ENCODE data around the gene AKIRIN1. TPM values are rescaled to one million over a fixed set of nuclear protein-coding genes. Genes with fewer than 3 reads are reported as not detected.
"Not testable (repeated sequence)": the region's sequence is repeated elsewhere in the genome, so short reads cannot be mapped to it uniquely, and the experiment has no call there.

Gene AKIRIN1
- total and polyA plus RNA-seq, 3 experiments from 2014 or later, result 82.6 to 118 (median 84.2) TPM

DNA sequence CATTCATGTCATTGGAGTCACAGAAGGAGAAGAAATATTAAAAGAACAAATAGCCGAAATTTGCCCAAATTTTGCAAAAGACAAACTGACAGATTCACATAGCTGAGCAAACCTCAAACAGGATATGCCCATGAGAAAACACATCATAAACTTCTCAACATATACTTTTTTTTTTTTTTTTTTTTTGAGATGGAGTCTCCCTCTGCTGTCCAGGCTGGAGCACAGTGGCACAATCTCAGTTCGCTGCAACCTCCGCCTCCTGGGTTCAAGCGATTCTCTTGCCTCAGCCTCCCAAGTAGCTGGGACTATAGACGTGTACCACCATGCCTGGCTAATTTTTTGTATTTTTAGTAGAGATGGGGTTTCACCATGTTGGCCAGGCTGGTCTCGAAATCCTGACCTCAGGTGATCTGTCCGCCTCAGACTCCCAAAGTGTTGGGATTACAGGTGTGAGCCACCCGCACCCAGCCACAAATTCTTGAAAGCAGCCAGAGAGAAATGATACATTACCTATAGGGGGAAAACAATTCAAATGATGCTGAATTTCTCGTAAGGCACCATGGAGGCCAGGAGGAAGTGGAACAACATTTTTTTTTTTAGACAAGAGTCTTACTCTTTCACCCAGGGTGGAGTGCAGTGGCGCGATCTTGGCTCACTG lies 60.2 kb downstream of the AKIRIN1 start:
- H3K9me3 Mint-ChIP-seq; H3K4me1 ChIP-seq (ENCODE audit: insufficient read depth, low read length); H3K36me3 ChIP-seq (ENCODE audit: insufficient read depth, low read length); H3K4me3 Mint-ChIP-seq; DNase-seq; H3K9me3 ChIP-seq (ENCODE audit: low read length); H3K27me3 Mint-ChIP-seq; H3K4me3 ChIP-seq (ENCODE audit: low read length); H3K27me3 ChIP-seq (ENCODE audit: insufficient read depth, low read length, poor library complexity, severe bottlenecking); POLR2A ChIA-PET; H3K4me1 Mint-ChIP-seq; H3K27ac ChIP-seq (ENCODE audit: low read depth, low read length): not testable (repeated sequence)
- Mint-ChIP-seq H3K36me3 (peaks cover 0 to 25% (median 4%) of the 10 kb centered on the region in 3 donors), H3K27ac (peak overlapping the region in 1 of 8 donors; percentile 23)
- CTCF ChIA-PET, result interaction anchor here (0.7 kb wide), 1 partner anchor 25 kb away, joined by 3 read pairs; the partner anchor contains the start of gene NDUFS5

DNA sequence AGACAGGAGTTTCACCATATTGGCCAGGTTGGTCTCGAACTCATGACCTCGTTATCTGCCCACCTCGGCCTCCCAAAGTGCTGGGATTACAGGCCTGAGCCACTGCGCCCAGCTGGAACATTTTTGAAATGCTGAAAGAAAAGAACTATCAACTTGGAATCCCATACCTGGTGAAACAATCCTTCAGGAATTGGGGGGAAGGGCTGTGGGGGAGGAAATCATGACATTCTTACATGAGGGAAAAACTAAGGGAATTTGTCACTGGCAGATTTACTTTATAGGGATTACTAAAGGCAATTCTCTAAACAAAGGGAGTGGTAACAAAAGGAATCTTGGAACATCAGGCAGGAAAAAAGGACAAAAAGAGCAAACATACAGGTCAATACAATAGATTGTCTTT lies 60.9 kb downstream of the AKIRIN1 start:
- Mint-ChIP-seq H3K4me3 (no peak overlapping the region), H3K4me1 (peaks cover 5 to 7% (median 5%) of the 10 kb centered on the region in 3 donors), H3K9me3 (no peaks in the 10 kb centered on the region), H3K27me3 (no peaks in the 10 kb centered on the region), H3K36me3 (peaks cover 4 to 19% (median 4%) of the 10 kb centered on the region in 3 donors), H3K27ac (peak overlapping the region in 2 of 8 donors; percentile 11 to 67)
- ChIA-PET CTCF (no interaction called here), POLR2A (no interaction called here)
- no peaks in the 10 kb centered on the region for H3K4me1 ChIP-seq (ENCODE audit: insufficient read depth, low read length)
- H3K27me3 ChIP-seq (ENCODE audit: insufficient read depth, low read length, poor library complexity, severe bottlenecking), result no peaks in the 10 kb centered on the region
- H3K27ac ChIP-seq (ENCODE audit: low read depth, low read length), result no peak overlapping the region
- H3K9me3 ChIP-seq (ENCODE audit: low read length), result no peaks in the 10 kb centered on the region
- H3K4me3 ChIP-seq (ENCODE audit: low read length), result no peak overlapping the region
- H3K36me3 ChIP-seq (ENCODE audit: insufficient read depth, low read length), result no peaks in the 10 kb centered on the region
- DNase-seq, result no peak

DNA sequence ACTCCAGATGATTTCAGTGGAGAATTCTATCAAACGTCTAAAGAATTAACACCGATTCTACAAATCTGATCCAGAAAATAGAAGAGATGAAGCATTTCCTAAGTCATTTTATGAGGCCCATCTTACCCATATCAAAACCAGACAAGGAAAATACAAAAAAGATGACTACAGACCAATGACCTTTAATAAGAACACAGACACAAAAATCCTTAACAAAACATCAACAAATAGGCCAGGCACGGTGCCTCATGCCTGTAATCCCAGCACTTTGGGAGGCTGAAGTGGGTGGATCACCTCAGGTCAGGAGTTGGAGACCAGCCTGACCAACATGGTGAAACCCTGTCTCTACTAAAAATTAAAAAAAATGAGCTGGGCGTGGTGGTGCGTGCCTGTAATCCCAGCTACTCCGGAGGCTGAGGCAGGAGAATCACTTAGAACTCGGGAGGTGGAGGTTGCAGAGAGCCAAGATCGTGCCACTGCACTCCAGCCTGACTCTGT lies 64.2 kb downstream of the AKIRIN1 start:
- POLR2A ChIA-PET, H3K4me3 Mint-ChIP-seq: not testable (repeated sequence)

More for the DNA sequence above, 64.2 kb downstream of the AKIRIN1 start:
- DNase-seq; H3K36me3 ChIP-seq (ENCODE audit: insufficient read depth, low read length); H3K27ac ChIP-seq (ENCODE audit: low read depth, low read length); H3K27me3 ChIP-seq (ENCODE audit: insufficient read depth, low read length, poor library complexity, severe bottlenecking); H3K4me3 ChIP-seq (ENCODE audit: low read length); H3K4me1 Mint-ChIP-seq; H3K9me3 ChIP-seq (ENCODE audit: low read length); H3K4me1 ChIP-seq (ENCODE audit: insufficient read depth, low read length); CTCF ChIA-PET; H3K27me3 Mint-ChIP-seq; H3K36me3 Mint-ChIP-seq; H3K9me3 Mint-ChIP-seq; H3K27ac Mint-ChIP-seq: not testable (repeated sequence)

Other genes with a start within 250 kb of the AKIRIN1 start
- 10 to 100 TPM; 20.6 to 21.9 TPM for gene RRAGC, start 131.5 kb upstream of the AKIRIN1 start, total RNA-seq
- 10.3 TPM for gene RRAGC, start 131.5 kb upstream of the AKIRIN1 start, polyA plus RNA-seq
- 10 to 100 TPM; 63.4 to 74.3 TPM for gene MYCBP, start 117.9 kb upstream of the AKIRIN1 start, total RNA-seq
- 63.9 TPM for gene MYCBP, start 117.9 kb upstream of the AKIRIN1 start, polyA plus RNA-seq
- gene GJA9, start 109.7 kb upstream of the AKIRIN1 start, total RNA-seq, result not detected
- not detected for gene GJA9, start 109.7 kb upstream of the AKIRIN1 start, polyA plus RNA-seq
- gene RHBDL2, start 49.4 kb upstream of the AKIRIN1 start, total RNA-seq, result not detected
- not detected for gene RHBDL2, start 49.4 kb upstream of the AKIRIN1 start, polyA plus RNA-seq
- 100 to 1,000 TPM; 174 to 192 TPM for gene NDUFS5, start 35.1 kb downstream of the AKIRIN1 start, total RNA-seq
- gene NDUFS5, start 35.1 kb downstream of the AKIRIN1 start, polyA plus RNA-seq, result 594 TPM
- 100 to 1,000 TPM; 151 to 154 TPM for gene MACF1, start 213.4 kb downstream of the AKIRIN1 start, total RNA-seq
- gene MACF1, start 213.4 kb downstream of the AKIRIN1 start, polyA plus RNA-seq, result 87.6 TPM